ENCODE measurements around the gene RNASE13.

The RNASE13 gene

GRCh38 chr14:21063479-21063878, 28.9 kb upstream of the RNASE13 start:
- peak; percentile 93 for DNase-seq

- no peak for DNase-seq
Observed at GRCh38 chr14:21061347-21061668, 26.7 kb upstream of the RNASE13 start.

GRCh38 chr14:21060614-21061346, 26.2 kb upstream of the RNASE13 start:
- no peak for DNase-seq

- peak; percentile 48 for DNase-seq
Observed at GRCh38 chr14:21059842-21060613, 25.4 kb upstream of the RNASE13 start.

GRCh38 chr14:21058903-21059302, 24.3 kb upstream of the RNASE13 start:
- DNase-seq: no peak

GRCh38 chr14:21057803-21058675, 23.4 kb upstream of the RNASE13 start, which contains the start of gene RNASE8:
Gene RNASE8, plus strand, starts transcription at chr14:21057822. Its CDS starts 71 bp downstream, at chr14:21057893.
- DNase-seq: peak; percentile 23

GRCh38 chr14:21056520-21057163, 22.0 kb upstream of the RNASE13 start:
- DNase-seq: peak; percentile 69

- DNase-seq: no peak
Observed at GRCh38 chr14:21055432-21056117, 21.0 kb upstream of the RNASE13 start.

GRCh38 chr14:21054768-21055145, 20.1 kb upstream of the RNASE13 start:
- no peak for DNase-seq

- DNase-seq: no peak
Observed at GRCh38 chr14:21054123-21054767, 19.6 kb upstream of the RNASE13 start.

GRCh38 chr14:21053184-21054122, 18.8 kb upstream of the RNASE13 start:
- no peak for DNase-seq

GRCh38 chr14:21050597-21050996, 16.0 kb upstream of the RNASE13 start:
- DNase-seq: no peak

- DNase-seq: peak; percentile 30
Observed at GRCh38 chr14:21049271-21049673, 14.7 kb upstream of the RNASE13 start.

GRCh38 chr14:21048638-21049037, 14.0 kb upstream of the RNASE13 start:
- no peak for DNase-seq

GRCh38 chr14:21047378-21047781, 12.8 kb upstream of the RNASE13 start:
- peak; percentile 57 for DNase-seq

- DNase-seq: no peak
Observed at GRCh38 chr14:21043974-21044618, 9.5 kb upstream of the RNASE13 start.

GRCh38 chr14:21043387-21043973, 8.9 kb upstream of the RNASE13 start:
- DNase-seq: no peak

GRCh38 chr14:21042918-21043317, 8.3 kb upstream of the RNASE13 start:
- DNase-seq: no peak
